Endothelial cell of umbilical vein (primary cell): Measurements from ENCODE around the gene PTGES.

ENCODE experiments used
- MAX ChIP-seq: IDR thresholded peaks from 2 replicates; pipeline ENCODE4 v1.6.1; 2011; ENCODE audit not compliant: insufficient read depth, insufficient read length
- POLR2A ChIP-seq: IDR thresholded peaks from 2 replicates; pipeline ENCODE4 v1.6.1; 2012; ENCODE audit warnings: low read depth, mild to moderate bottlenecking, control low read depth, low read length

GRCh38 chr9:129785866-129786265 is 33.0 kb upstream of the PTGES start:
- TF ChIP-seq MAX: no peak
- no peak for TF ChIP-seq POLR2A
